Gastrocnemius medialis (tissue), 4 donors: ENCODE results near the gene NRG3. TPM values are rescaled to one million over a fixed set of nuclear protein-coding genes. Genes with fewer than 3 reads are reported as not detected.

ENCODE experiments used
- ATAC-seq, 2 donors: fragments of 150-250 bp; one replicate each; pipeline ENCODE4 v1.9.1; 2016
- DNase-seq, 2 donors: peaks; one replicate each; pipeline ENCODE4 v3.0.0-alpha.2; 2019
- H3K27ac ChIP-seq, 4 donors: fragments of 200-600 bp; sonication (generic); 1 replicate in 1 of 4; 2 replicates in 3 of 4; pipeline ENCODE4 v1.5.1; 2016 to 2018; ENCODE audit warnings: mild to moderate bottlenecking in 2 of 4, moderate library complexity in 1 of 4
- H3K27me3 ChIP-seq, 3 donors: fragments of 200-600 bp; sonication (generic) in 2 of 3; 1 replicate in 1 of 3; 2 replicates in 2 of 3; pipeline versions ENCODE4 v1.5.1 to v1.6.0; 2016 to 2019; ENCODE audit warnings: mild to moderate bottlenecking in 1 of 3, moderate library complexity in 1 of 3
- H3K36me3 ChIP-seq, 2 donors: fragments of 200-600 bp; sonication (generic) in 1 of 2; one replicate each; pipeline ENCODE4 v1.5.1; 2017 to 2018
- H3K4me1 ChIP-seq, 2 donors: fragments of 200-600 bp; sonication (generic) in 1 of 2; one replicate each; pipeline ENCODE4 v1.5.1; 2016 to 2017; ENCODE audit warnings: mild to moderate bottlenecking in 2 of 2
- H3K4me3 ChIP-seq, 4 donors: fragments of 200-600 bp; sonication (generic) in 3 of 4; 1 replicate in 1 of 4; 2 replicates in 3 of 4; pipeline ENCODE4 v1.5.1; 2016 to 2019; ENCODE audit warnings: mild to moderate bottlenecking in 2 of 4
- H3K9me3 ChIP-seq, 3 donors: fragments of 200-600 bp; sonication (generic) in 2 of 3; 1 replicate in 1 of 3; 2 replicates in 2 of 3; pipeline ENCODE4 v1.5.1; 2016 to 2019
- POLR2A ChIP-seq, 2 donors: fragments of 450-650 bp; IDR thresholded peaks; one replicate each; pipeline ENCODE4 v1.6.1; 2017; ENCODE audit warnings: antibody characterized with exemption in 2 of 2, mild to moderate bottlenecking in 2 of 2, moderate library complexity in 2 of 2
- in situ Hi-C, 4 donors: fragments of 200-750 bp; cut with MboI; loops; one replicate each; pipeline versions ENCODE4 v1.15.0 to v1.8.0; 2017; ENCODE audit warnings: low sequenced_read_pairs in 4 of 4
- intact Hi-C: fragments of 100-400 bp; cut with DNase I; formaldehyde crosslinking; loops from one replicate; pipeline ENCODE4 v1.15.1; 2023; ENCODE audit warnings: low total_unique reads
- total RNA-seq, 4 donors: library from RNA; depleted of rRNA; stranded (reverse); fragments of >200 nt; gene quantifications; one replicate each; pipeline versions ENCODE4 v1.1.0 to v1.2.3, GENCODE V29; 2016
- TF ChIP-seq, protein P1 (sequence below), 5 experiments: fragments of 450-650 bp in 3 of 5; fragments of 200-600 bp in 2 of 5; sonication (generic) in 2 of 5; IDR thresholded peaks in 4 of 5; conservative IDR thresholded peaks in 1 of 5; 1 replicate in 4 of 5; 2 replicates in 1 of 5; pipeline ENCODE4 v1.5.1; 2016 to 2019; ENCODE audit warnings: antibody characterized with exemption in 5 of 5, mild to moderate bottlenecking in 3 of 5, moderate library complexity in 3 of 5

NRG3 gene
- total RNA-seq, 4 donors from 2014 or later = not detected

DNA sequence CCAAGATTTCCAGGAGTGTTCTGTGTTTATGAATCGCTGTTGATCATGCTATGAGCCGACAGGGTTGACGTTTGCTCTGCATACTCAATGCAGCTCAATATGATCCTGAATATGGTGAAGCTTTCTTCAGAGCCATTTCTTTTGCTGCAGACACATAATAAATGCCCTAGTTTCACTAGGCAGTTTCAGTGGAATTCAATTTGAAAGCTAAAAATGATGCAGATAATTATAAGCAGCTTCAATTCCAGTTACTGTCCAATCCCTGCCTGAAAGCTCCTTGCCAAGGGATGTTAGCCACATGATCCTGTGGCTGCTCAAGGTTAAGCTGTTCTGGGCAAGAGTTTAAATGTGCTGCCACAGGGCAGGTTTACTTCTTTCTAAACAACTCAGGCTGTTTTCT, 805.6 kb downstream of the NRG3 start:
- ATAC-seq = no peak
- intact Hi-C loops (no loop called here), in situ Hi-C loops (no loop called here)

DNA sequence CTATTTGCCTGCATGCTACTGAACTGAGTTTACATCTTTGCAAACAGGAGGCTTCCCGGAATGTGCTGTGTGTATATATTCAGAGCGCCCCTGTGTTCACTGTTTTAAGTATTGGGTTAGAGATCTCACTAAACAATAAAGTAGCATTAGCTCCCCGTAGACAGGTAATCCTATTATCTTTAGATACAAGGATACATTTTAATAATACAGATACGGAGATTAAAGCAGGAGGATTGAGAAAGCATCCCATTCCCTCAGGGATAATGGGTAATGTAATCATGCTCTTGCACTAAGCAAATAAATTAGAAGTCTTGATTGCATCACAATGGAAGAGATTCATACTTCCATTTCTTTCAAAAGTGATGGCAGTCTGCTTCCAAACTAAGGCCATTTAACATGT, 809.0 kb downstream of the NRG3 start:
- in situ Hi-C loops = no loop called here
- Histone ChIP-seq H3K27ac (no peak overlapping the region), H3K9me3 (no peaks in the 10 kb centered on the region), H3K4me1 (no peaks in the 10 kb centered on the region), H3K4me3 (no peak overlapping the region), H3K36me3 (no peaks in the 10 kb centered on the region), H3K27me3 (no peaks in the 10 kb centered on the region)
- intact Hi-C loops = no loop called here
- ATAC-seq (no peak), DNase-seq (no peak)
- TF ChIP-seq, protein P1, sequence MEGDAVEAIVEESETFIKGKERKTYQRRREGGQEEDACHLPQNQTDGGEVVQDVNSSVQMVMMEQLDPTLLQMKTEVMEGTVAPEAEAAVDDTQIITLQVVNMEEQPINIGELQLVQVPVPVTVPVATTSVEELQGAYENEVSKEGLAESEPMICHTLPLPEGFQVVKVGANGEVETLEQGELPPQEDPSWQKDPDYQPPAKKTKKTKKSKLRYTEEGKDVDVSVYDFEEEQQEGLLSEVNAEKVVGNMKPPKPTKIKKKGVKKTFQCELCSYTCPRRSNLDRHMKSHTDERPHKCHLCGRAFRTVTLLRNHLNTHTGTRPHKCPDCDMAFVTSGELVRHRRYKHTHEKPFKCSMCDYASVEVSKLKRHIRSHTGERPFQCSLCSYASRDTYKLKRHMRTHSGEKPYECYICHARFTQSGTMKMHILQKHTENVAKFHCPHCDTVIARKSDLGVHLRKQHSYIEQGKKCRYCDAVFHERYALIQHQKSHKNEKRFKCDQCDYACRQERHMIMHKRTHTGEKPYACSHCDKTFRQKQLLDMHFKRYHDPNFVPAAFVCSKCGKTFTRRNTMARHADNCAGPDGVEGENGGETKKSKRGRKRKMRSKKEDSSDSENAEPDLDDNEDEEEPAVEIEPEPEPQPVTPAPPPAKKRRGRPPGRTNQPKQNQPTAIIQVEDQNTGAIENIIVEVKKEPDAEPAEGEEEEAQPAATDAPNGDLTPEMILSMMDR (IDR thresholded peaks at IDR 0.05 in 4 of 5, conservative IDR thresholded peaks at IDR 0.05 in 1 of 5) = no peak
- TF ChIP-seq POLR2A (IDR thresholded peaks at IDR 0.05) = no peak

More for the DNA sequence above, 805.6 kb downstream of the NRG3 start:
- Histone ChIP-seq H3K9me3 (no peaks in the 10 kb centered on the region), H3K4me3 (no peak overlapping the region), H3K27me3 (no peaks in the 10 kb centered on the region), H3K36me3 (no peaks in the 10 kb centered on the region), H3K27ac (no peak overlapping the region), H3K4me1 (no peaks in the 10 kb centered on the region)
- TF ChIP-seq POLR2A (IDR thresholded peaks at IDR 0.05) = no peak
- TF ChIP-seq, protein P1 (IDR thresholded peaks at IDR 0.05 in 4 of 5, conservative IDR thresholded peaks at IDR 0.05 in 1 of 5) = no peak
- DNase-seq = no peak

DNA sequence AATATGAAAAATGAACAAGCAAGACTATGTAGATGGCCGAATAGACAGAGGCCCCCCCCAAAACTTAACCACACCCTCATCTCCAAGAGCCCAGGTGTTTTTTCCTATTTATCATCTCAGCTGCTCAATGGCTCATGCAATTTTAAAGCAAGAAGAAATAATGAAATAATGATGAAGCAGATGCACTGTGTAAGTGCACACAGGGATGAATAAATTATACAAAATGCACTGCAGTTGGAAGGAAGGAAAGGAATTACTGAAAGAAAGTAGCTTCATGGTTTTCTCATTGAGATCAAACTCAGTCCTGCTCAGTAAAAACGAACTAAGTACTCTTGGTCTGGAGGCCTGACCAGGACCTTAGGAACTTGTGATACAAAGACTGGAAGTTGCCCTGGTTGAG, 810.1 kb downstream of the NRG3 start:
- DNase-seq = no peak
- no peak for ATAC-seq
- Histone ChIP-seq H3K4me3 (no peak overlapping the region), H3K4me1 (no peaks in the 10 kb centered on the region), H3K9me3 (no peaks in the 10 kb centered on the region), H3K27me3 (no peaks in the 10 kb centered on the region), H3K27ac (no peak overlapping the region), H3K36me3 (no peaks in the 10 kb centered on the region)
- TF ChIP-seq, protein P1 (IDR thresholded peaks at IDR 0.05 in 4 of 5, conservative IDR thresholded peaks at IDR 0.05 in 1 of 5) = no peak
- TF ChIP-seq POLR2A (IDR thresholded peaks at IDR 0.05) = no peak
- in situ Hi-C loops = no loop called here
- intact Hi-C loops = no loop called here

DNA sequence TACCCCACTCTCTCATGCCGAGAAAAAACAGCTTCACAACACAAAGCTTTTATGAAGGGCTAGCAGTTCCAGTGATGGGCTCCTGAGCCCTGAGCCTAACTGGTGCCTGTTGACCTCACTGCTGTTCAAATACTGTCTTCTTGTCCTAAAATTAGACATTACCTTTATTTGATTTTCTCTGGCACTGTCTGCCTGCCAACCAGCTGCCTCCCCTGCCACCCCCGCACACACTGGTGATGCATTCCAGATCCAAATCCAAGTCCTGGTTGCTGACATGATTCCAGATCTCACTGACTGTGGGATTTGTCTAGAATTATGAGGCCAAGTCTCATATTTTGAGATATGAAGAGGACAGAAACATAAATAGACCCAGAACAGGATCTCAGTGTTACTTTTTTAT, 816.2 kb downstream of the NRG3 start:
- no peak overlapping the region for H3K27ac ChIP-seq
- in situ Hi-C loops (no loop called here), intact Hi-C loops (no loop called here)
- no peaks in the 10 kb centered on the region for H3K4me1 ChIP-seq
- DNase-seq (no peak), ATAC-seq (no peak)
- TF ChIP-seq, protein P1 (IDR thresholded peaks at IDR 0.05 in 4 of 5, conservative IDR thresholded peaks at IDR 0.05 in 1 of 5) = no peak
- no peak for TF ChIP-seq POLR2A (IDR thresholded peaks at IDR 0.05)
- no peak overlapping the region for H3K4me3 ChIP-seq
- no peaks in the 10 kb centered on the region for H3K9me3 ChIP-seq
- no peaks in the 10 kb centered on the region for H3K36me3 ChIP-seq
- no peaks in the 10 kb centered on the region for H3K27me3 ChIP-seq

DNA sequence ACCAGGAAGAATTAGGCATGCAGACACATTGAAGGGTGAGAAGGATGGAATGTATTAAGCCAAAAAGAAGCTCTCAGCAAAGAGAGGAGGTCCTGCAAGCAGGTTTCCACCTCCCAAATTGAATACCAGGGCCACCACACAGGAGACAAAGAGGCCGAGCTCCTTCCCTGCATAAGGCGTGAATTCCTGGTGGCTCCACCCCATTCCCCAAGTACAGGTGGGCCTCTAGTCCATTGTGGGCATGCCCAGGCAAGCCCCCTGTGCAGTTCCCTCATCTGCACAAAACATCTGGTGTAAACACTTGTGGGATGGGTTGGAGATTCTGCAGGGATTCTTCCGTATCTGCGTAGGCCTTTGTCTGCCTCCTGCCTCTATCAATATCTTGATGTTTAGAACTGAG, 817.5 kb downstream of the NRG3 start:
- ATAC-seq = no peak
- in situ Hi-C loops (no loop called here), intact Hi-C loops (no loop called here)
- Histone ChIP-seq H3K4me3 (no peak overlapping the region), H3K27ac (no peak overlapping the region), H3K4me1 (no peaks in the 10 kb centered on the region), H3K9me3 (no peaks in the 10 kb centered on the region), H3K27me3 (no peaks in the 10 kb centered on the region), H3K36me3 (no peaks in the 10 kb centered on the region)
- TF ChIP-seq POLR2A (IDR thresholded peaks at IDR 0.05) = no peak
- TF ChIP-seq, protein P1 (IDR thresholded peaks at IDR 0.05 in 4 of 5, conservative IDR thresholded peaks at IDR 0.05 in 1 of 5) = no peak
- DNase-seq = no peak
